ENCODE measurements around the gene PCAT6.
"Not testable (repeated sequence)": the region's sequence is repeated elsewhere in the genome, so short reads cannot be mapped to it uniquely, and the experiment has no call there.

Gene PCAT6

GRCh38 chr1:202810615-202811295 is at the start of gene PCAT6:
Gene PCAT6 (plus strand): TSS chr1:202810954.
- DNase-seq, result peak; percentile 93

- DNase-seq, result no peak
Measured at GRCh38 chr1:202762019-202762418, 48.7 kb upstream of the PCAT6 start.

GRCh38 chr1:202765721-202766120 is 45.0 kb upstream of the PCAT6 start:
- no peak for DNase-seq

GRCh38 chr1:202770135-202770534 is 40.6 kb upstream of the PCAT6 start:
- DNase-seq, result no peak

- no peak for DNase-seq
Measured at GRCh38 chr1:202781180-202781579, 29.6 kb upstream of the PCAT6 start.

- DNase-seq, result no peak
Measured at GRCh38 chr1:202786804-202787203, 23.9 kb upstream of the PCAT6 start.

GRCh38 chr1:202788800-202789199 is 22.0 kb upstream of the PCAT6 start:
- DNase-seq, result no peak

GRCh38 chr1:202791077-202791747 is 19.5 kb upstream of the PCAT6 start:
- no peak for DNase-seq

GRCh38 chr1:202794051-202794740 is 16.6 kb upstream of the PCAT6 start:
- no peak for DNase-seq

- DNase-seq, result not testable (repeated sequence)
Measured at GRCh38 chr1:202794931-202795330, 15.8 kb upstream of the PCAT6 start.

- DNase-seq, result no peak
Measured at GRCh38 chr1:202796670-202797069, 14.1 kb upstream of the PCAT6 start.

- DNase-seq, result no peak
Measured at GRCh38 chr1:202798260-202798659, 12.5 kb upstream of the PCAT6 start.

GRCh38 chr1:202798792-202799331 is 11.9 kb upstream of the PCAT6 start:
- DNase-seq, result no peak

- no peak for DNase-seq
Measured at GRCh38 chr1:202800742-202801141, 10.0 kb upstream of the PCAT6 start.

GRCh38 chr1:202801175-202801574 is 9.6 kb upstream of the PCAT6 start:
- DNase-seq, result no peak

- DNase-seq, result no peak
Measured at GRCh38 chr1:202802034-202802433, 8.7 kb upstream of the PCAT6 start.

- DNase-seq, result no peak
Measured at GRCh38 chr1:202802998-202803932, 7.5 kb upstream of the PCAT6 start.

GRCh38 chr1:202804126-202804525 is 6.6 kb upstream of the PCAT6 start:
- DNase-seq, result no peak

- DNase-seq, result peak; percentile 56
Measured at GRCh38 chr1:202805886-202806844, 4.6 kb upstream of the PCAT6 start.

GRCh38 chr1:202806845-202807450 is 3.8 kb upstream of the PCAT6 start:
- DNase-seq, result no peak

GRCh38 chr1:202807451-202807925 is 3.3 kb upstream of the PCAT6 start:
- DNase-seq, result no peak
